ENCODE results near the gene PACRG.

PACRG gene

DNA sequence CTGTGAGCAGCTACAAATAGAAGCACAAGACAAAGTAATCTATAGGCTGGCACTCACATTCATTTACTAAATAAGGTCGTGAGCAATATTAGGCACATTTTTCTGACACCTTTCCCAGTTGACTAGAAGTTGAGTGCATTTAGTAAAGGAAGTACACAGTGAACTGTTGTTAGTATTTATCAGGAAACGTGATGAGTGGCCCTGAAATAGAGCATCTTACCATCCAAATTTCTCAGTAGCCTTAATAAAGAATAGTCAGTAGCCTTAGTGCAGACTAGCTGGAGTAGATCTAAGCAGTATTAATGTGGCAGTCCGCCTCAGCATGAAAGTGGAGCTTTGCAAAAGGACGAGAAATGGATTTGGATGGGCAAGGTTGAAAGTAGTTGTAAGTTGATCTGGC lies 481.2 kb downstream of the PACRG start:
- DNase-seq (ENCODE audit: low read depth): no peak
- TF ChIP-seq, protein P1, sequence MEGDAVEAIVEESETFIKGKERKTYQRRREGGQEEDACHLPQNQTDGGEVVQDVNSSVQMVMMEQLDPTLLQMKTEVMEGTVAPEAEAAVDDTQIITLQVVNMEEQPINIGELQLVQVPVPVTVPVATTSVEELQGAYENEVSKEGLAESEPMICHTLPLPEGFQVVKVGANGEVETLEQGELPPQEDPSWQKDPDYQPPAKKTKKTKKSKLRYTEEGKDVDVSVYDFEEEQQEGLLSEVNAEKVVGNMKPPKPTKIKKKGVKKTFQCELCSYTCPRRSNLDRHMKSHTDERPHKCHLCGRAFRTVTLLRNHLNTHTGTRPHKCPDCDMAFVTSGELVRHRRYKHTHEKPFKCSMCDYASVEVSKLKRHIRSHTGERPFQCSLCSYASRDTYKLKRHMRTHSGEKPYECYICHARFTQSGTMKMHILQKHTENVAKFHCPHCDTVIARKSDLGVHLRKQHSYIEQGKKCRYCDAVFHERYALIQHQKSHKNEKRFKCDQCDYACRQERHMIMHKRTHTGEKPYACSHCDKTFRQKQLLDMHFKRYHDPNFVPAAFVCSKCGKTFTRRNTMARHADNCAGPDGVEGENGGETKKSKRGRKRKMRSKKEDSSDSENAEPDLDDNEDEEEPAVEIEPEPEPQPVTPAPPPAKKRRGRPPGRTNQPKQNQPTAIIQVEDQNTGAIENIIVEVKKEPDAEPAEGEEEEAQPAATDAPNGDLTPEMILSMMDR (conservative IDR thresholded peaks at IDR 0.05; ENCODE audit: low read depth, low read length): no peak
- no peak overlapping the region for H3K4me3 ChIP-seq (ENCODE audit: low read length)

DNA sequence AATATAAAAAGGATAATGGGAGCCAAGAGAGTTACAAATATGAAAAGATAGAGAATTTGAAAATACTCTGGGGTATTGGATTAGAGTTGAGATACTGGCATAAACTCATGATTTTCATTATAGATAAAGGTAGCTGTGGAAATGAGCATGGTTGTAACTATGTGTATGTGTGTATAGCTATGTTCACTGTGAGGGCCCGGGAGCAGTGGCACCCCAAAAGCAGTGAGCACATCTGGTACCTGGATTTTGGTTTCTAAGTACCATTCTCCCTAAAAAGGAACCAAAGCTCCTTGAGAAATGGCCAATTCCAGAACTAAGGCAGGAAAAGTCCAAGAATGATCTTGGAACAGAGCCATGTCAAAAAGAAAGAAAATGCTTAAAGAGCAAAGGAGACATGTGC lies 484.3 kb downstream of the PACRG start:
- no peak for DNase-seq (ENCODE audit: low read depth)
- TF ChIP-seq, protein P1 (conservative IDR thresholded peaks at IDR 0.05; ENCODE audit: low read depth, low read length): no peak
- no peak overlapping the region for H3K4me3 ChIP-seq (ENCODE audit: low read length)

DNA sequence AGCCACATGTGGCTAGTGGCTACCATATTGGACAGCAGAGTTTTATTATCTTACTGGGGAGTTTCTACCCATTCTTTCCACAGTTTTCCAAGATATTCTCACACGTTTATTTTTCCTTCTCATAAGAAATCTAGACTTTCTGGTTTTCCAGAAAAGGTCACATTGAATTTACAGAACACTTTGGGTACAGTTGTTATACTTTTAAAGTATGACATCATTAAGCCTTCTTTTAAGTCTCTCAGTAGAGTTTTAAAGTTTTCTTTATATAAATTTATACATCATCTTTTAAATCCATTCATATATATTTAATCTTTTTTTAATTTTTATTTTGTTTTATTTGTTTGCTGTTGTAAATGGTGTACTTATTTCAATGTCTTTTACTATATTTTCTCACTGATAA lies 486.5 kb downstream of the PACRG start:
- no peak for DNase-seq (ENCODE audit: low read depth)
- H3K4me3 ChIP-seq (ENCODE audit: low read length): no peak overlapping the region
- TF ChIP-seq, protein P1 (conservative IDR thresholded peaks at IDR 0.05; ENCODE audit: low read depth, low read length): no peak

DNA sequence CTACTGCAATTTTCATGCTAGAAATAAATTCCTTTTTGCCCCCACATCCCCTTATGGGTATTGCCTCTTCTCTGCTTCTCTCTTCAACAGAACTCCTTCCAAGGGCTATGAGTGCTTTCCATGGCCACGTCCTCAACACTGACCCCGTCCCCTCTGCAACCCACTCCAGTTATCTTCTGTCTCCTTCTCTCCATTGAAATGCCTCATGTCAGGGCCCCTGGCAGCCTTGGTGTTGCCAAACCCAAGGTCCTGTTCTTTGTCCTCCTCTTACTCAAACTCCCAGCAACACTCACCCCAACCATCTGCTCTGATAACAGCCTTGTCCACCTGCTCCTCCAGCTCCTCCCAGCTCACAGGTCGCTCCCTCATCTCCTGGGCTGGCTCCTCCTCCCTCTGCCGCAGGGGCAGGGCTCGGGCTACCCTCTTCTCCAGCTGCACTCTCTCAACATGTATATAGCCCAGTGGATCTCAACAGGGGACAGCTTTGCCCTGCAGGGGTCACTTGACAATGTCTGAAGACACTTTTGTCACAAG lies 490.7 kb downstream of the PACRG start:
- H3K4me3 ChIP-seq (ENCODE audit: low read length): no peak overlapping the region
- TF ChIP-seq, protein P1 (conservative IDR thresholded peaks at IDR 0.05; ENCODE audit: low read depth, low read length): no peak
- DNase-seq (ENCODE audit: low read depth): no peak

DNA sequence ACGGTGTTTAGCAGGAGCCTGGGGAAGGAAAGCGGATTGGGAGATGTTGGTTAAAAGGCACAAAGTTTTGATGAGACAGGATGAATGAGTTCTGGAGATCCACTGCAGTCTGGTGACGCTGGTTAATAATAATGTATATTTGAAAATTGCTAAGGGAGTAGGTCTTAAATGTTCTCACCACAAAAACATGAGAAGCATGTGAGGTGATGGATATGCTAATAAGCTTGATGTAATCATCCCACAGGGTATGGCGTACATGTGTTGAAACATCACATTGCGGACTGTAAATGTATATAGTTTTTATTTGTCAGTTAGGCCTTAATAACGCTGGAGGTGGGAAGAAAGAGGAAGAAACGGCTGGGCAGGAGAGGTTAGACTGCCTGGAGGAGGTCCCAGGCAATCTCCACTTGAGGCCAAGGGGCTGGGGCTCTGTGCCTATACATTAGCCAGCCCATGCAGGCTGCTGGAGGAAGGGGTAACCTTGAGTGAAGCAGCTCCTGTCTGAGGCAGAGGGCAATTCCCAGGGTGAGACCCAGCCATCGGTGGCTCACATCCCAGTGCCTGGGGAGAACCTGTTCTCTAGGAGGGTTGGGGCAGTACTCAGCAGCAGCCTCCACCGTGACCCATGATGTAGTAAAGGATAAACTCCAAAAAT lies 498.5 kb downstream of the PACRG start:
- no peak for DNase-seq (ENCODE audit: low read depth)
- no peak overlapping the region for H3K4me3 ChIP-seq (ENCODE audit: low read length)
- TF ChIP-seq, protein P1 (conservative IDR thresholded peaks at IDR 0.05; ENCODE audit: low read depth, low read length): no peak

DNA sequence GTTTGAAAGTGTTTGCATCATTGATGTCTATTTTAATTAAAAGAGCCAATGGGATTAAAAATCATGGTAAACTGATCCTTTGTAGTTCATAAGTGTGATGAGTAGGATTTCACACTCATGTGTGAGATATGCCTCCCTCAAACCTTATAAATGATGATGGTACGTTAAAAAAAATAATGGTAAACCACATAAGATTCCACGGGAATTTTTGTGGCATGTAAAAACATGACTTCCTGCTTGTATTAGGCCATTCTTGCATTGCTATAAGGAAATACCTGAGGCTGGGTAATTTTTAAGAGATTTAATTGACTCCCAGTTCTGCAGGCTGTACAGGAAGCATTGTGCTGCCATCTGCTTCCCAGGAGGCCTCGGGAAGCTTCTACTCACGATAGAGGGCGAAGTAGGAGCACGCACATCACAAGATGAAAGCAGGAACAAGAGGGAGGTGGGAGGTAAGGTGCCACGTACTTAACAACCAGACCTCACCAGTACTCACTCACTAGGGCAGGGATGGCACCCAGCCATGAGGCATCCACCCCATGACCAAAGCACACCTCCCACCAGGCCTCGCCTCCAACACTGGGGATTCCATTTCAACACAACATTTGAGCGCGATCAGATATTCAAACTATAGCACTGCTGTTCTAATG lies 499.2 kb downstream of the PACRG start:
- no peak for DNase-seq (ENCODE audit: low read depth)
- no peak overlapping the region for H3K4me3 ChIP-seq (ENCODE audit: low read length)

More for the DNA sequence above, 499.2 kb downstream of the PACRG start:
- TF ChIP-seq, protein P1 (conservative IDR thresholded peaks at IDR 0.05; ENCODE audit: low read depth, low read length): no peak
